Panc1 (cell line): ENCODE results near the gene LOXL1.

Experiments used
- CTCF ChIP-seq: fragments of 450-650 bp; IDR thresholded peaks from 2 replicates; pipeline ENCODE4 v1.5.1; 2017; ENCODE audit warnings: mild to moderate bottlenecking
- POLR2AphosphoS5 ChIP-seq: IDR thresholded peaks from 2 replicates; pipeline ENCODE4 v1.6.1; 2012; ENCODE audit warnings: mild to moderate bottlenecking, low read depth, low read length, moderate library complexity
- REST ChIP-seq, 2 experiments: IDR thresholded peaks; 2 replicates each; pipeline ENCODE4 v1.6.1; 2011 to 2012; ENCODE audit warnings: low read depth in 2 of 2, control low read depth in 1 of 2, low read length in 1 of 2, mild to moderate bottlenecking in 1 of 2, moderate library complexity in 1 of 2; ENCODE audit not compliant: insufficient read depth in 1 of 2
- SIN3A ChIP-seq: IDR thresholded peaks from 2 replicates; pipeline ENCODE4 v1.6.1; 2012; ENCODE audit warnings: low read depth, mild to moderate bottlenecking, low read length, moderate library complexity, borderline replicate concordance; ENCODE audit not compliant: insufficient read depth

DNA sequence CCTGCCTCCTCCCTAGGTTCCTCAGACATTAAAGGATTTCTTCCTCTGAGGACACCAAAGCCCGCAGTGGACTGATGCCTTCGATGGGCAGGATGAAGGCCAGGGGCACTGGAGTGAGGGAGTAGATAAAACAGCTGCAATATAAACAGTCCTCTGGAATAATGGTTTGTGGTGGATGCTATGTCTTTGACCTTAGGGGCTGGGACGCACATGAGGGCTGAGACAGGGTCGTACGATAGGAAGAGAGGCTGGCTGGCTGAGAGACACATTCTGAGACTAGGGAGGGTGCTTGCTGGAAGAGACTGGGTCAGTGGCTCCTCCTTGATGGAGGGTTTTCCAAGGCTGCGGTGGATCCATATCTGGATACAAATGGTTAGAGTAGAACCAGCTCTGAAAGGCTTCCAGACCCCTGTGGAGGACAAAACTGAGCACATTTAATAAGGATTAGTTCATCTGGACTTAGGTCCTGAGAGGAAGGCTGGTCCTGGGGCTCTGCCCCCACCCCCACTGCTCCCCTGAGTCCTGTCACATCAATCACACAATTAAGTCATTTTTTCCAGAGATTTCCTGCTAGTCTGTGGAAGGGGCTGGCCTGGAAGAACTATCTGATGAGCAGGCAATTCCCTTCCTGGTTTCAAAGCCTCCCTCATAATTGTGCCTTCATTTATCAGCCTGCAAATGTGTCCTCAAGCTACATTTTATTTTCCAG lies 37.1 kb upstream of the LOXL1 start:
- TF ChIP-seq CTCF (no peak), SIN3A (no peak), POLR2AphosphoS5 (no peak), REST (IDR thresholded peaks at IDR 0.05; ENCODE audit: insufficient read depth in 1 of 2, low read depth in 2 of 2, low read length in 1 of 2) (no peak)
